Measurements from ENCODE around the gene NFASC.

DNA sequence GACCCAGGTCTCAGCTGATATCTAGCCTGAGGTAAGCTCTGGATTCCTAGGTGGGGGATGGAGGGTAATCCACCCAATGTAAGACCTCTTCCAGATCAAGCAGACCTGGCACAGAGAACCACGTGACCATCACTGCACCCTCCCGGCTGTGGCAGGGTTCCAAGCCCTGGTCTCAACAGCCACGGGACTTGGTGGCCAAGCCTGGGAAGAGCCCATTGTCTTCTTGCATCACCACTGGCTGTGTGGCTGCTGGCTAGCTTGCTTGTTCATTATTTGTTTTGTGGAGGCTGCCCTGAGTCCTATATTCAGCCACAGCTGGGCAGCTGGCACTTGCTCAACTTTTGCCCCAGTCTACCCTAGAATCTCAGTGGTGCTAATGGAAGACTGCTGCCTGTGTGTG lies 24.1 kb upstream of the NFASC start:
- no peak for TF ChIP-seq ZNF791 (tag by site-specific recombination; IDR thresholded peaks at IDR 0.05)
- TF ChIP-seq CTCF (tag by site-specific recombination; IDR thresholded peaks at IDR 0.05) = no peak
- TF ChIP-seq MEIS1 (CRISPR knock-in tag; IDR thresholded peaks at IDR 0.05; ENCODE audit: borderline replicate concordance) = no peak
- no peak for TF ChIP-seq REST (tag by site-specific recombination; IDR thresholded peaks at IDR 0.05)
- TF ChIP-seq, protein P1, sequence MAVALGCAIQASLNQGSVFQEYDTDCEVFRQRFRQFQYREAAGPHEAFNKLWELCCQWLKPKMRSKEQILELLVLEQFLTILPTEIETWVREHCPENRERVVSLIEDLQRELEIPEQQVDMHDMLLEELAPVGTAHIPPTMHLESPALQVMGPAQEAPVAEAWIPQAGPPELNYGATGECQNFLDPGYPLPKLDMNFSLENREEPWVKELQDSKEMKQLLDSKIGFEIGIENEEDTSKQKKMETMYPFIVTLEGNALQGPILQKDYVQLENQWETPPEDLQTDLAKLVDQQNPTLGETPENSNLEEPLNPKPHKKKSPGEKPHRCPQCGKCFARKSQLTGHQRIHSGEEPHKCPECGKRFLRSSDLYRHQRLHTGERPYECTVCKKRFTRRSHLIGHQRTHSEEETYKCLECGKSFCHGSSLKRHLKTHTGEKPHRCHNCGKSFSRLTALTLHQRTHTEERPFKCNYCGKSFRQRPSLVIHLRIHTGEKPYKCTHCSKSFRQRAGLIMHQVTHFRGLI (tag by site-specific recombination; IDR thresholded peaks at IDR 0.05) = no peak
- no peak for TF ChIP-seq ZNF830 (tag by site-specific recombination; IDR thresholded peaks at IDR 0.05; ENCODE audit: low read depth)
- no peak for TF ChIP-seq ZSCAN5A (tag by site-specific recombination; IDR thresholded peaks at IDR 0.05)
